Subcutaneous adipose tissue (tissue), 4 donors: ENCODE data around the gene ATG9A. TPM values are rescaled to one million over a fixed set of nuclear protein-coding genes. Genes with fewer than 3 reads are reported as not detected.

Source experiments
- total RNA-seq, 4 donors: library from RNA; depleted of rRNA; stranded (reverse); fragments of >200 nt; gene quantifications; one replicate each; pipeline ENCODE4 v1.1.0, GENCODE V29; 2016
- TF ChIP-seq, protein P1 (sequence below): fragments of 450-650 bp; IDR thresholded peaks from one replicate; pipeline ENCODE4 v1.5.1; 2016; ENCODE audit warnings: low read depth, mild to moderate bottlenecking, control low read depth, antibody characterized with exemption, moderate library complexity

Gene ATG9A
- total RNA-seq, 4 donors from 2014 or later, result 29.0 to 54.1 (median 30.3) TPM

DNA sequence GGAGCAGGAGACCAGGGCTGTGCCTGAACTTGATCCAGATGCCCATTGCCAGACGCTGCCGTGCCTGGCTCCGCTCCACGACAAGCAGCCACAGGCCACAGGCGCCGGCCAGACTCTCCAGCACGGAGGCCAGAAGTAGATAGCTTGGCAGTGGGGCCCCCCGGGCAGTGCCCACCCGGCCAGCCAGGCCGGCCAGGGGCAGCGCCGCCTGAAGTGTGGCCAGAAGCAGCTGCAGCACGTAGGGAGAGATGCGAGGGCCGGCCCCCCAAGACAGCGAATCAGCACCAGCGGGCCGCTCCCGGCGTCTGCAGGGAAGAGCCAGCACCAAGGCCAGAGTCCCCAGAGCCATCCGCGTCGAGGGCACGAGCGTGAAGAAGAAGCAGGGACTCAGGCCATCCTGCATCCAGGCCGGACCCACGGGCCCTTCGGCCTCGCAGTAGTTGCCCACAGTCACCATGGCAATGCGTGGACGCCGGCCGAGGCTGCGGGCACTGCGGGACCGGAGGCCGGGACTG is 11.2 kb downstream of the ATG9A start:
- TF ChIP-seq, protein P1, sequence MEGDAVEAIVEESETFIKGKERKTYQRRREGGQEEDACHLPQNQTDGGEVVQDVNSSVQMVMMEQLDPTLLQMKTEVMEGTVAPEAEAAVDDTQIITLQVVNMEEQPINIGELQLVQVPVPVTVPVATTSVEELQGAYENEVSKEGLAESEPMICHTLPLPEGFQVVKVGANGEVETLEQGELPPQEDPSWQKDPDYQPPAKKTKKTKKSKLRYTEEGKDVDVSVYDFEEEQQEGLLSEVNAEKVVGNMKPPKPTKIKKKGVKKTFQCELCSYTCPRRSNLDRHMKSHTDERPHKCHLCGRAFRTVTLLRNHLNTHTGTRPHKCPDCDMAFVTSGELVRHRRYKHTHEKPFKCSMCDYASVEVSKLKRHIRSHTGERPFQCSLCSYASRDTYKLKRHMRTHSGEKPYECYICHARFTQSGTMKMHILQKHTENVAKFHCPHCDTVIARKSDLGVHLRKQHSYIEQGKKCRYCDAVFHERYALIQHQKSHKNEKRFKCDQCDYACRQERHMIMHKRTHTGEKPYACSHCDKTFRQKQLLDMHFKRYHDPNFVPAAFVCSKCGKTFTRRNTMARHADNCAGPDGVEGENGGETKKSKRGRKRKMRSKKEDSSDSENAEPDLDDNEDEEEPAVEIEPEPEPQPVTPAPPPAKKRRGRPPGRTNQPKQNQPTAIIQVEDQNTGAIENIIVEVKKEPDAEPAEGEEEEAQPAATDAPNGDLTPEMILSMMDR, result no peak

DNA sequence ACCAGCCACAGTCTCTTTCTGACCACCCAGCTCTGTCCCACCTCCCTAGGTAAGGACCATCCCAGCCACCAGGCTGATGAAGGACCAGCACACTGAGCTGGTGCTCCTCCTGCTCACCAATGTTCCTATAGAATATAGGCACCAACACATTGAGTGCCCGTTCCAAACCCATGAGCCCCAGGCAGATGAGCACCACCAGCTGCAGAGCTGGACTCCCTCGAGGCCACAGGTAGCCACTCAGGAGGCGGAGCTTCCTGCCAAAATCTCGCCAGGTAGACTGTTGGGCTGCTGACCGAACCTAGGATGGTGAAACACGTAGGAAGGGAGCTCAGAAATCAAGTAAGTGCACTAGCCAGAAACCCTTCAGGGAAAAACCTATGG is 12.9 kb downstream of the ATG9A start:
- TF ChIP-seq, protein P1, result no peak

DNA sequence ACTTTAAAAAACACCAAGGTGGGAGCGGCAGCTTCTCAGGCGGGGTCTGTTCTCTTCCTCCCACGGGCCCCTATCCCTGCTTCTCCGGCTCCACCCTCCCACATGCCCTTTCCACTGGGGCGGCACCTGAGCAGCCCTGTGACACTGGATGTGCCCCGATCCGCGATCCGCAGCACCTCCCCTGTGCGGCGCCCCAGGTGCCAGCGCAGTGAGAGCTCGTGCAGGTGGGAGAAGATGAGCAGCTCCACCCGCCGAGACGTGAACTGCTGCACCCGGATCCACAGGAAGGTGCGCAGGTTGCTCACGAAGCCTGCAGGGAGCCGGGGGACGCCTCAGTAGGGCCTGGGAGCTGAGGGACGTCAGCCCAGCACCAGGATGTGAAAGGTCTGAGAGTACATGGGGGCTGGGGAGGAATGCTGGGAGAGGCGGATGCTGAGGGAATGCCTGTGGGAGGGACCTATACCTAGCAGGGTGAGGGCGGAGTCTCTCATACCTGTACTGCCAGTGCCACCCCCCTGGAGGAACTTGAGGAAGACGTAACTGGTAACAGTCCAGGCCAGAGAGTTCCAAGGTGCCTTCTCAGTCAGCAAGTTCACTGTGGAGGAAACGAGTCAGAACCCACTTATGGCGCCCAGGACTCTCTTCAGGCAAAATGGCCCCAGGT is 13.4 kb downstream of the ATG9A start:
- TF ChIP-seq, protein P1, result no peak

DNA sequence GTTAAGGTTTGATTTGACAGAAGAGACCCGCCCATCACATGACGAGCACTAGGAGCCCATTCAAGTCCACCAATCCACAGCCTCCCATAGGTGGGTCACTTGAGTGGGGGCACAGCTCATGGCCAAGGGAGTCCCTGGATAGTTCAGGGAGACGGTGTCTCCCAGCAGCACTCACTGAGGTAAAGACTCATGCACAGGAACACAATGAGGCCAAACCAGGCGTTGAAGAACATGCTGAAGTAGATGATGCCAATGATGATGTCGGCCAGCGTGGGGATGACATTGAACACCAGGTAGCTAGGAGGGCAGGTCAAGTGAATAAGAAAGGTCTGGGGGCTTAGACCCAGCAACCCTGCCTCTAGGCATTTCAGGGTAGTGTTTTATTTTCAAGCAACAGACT is 14.7 kb downstream of the ATG9A start:
- TF ChIP-seq, protein P1, result no peak

DNA sequence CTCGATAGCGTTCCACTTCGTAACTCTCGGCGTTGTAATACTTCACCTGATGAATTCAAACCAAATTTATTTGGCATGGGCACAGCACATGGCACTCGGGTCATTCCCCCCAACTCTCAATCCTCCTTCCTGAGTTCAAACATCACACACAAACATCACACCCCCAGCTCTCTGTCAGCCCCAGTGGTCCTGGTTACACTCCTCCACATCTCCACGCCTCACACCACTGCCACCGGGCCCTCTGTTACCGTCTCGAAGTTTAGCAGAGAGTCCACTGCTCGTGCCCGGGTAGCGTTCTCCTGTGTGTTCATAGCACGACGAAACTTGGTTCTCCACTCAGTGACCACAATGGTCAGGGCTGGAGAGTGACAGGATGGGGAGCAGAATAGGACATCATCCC is 15.3 kb downstream of the ATG9A start:
- TF ChIP-seq, protein P1, result no peak

DNA sequence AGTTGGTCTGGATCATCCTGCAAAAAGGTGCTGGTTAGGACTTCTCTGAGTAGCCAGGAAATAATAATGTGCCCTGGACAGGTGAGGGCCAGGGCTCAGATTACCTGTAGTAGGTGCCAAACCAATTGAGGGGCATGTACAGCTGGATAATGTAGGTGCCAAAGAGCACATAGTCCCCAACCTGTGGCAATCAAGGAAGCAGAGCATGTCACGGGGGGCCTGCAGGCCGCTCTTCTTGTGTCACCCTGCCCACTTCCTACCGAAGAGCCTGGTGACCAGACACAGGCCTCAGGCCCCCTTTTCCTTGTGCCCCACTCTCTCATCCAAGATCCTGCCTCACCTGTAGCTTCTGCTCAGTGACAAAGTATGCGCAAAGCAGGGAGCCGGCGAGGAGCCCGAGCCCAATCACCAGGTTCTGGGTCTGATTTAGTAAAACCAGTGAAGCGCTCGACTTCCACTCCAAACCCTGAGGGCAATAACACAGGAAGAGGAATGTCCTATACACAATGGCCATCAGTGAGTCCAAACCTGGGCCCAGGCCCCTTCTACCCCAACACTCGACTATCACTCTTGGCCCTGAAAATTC is 15.9 kb downstream of the ATG9A start:
- TF ChIP-seq, protein P1, result no peak

DNA sequence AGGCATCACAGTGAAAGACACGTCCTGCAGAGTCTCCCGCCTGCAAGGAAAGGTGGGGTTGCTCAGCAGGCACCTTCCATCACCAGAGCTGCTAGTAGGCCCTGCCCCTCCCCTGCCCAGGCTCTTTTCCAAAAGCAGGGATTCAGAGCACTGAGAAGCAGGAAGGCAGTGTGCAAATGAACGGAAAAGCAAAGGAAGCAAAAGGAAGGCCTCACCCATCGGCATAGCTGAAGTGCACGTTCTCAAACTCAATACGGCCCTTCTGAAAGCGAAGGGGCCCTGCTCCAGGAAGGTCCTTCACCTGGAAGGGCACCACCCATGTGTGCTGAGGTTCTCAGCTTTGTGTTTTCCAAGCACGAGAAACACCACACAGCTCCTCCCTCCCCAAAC is 16.4 kb downstream of the ATG9A start:
- TF ChIP-seq, protein P1, result no peak
